Heart right ventricle (tissue), 16 donors: ENCODE results near the gene TAF5L. TPM values are rescaled to one million over a fixed set of nuclear protein-coding genes. Genes with fewer than 3 reads are reported as not detected.
A peak's percentile ranks its signal among the peaks of the same experiment; 100 is the strongest.
"Not testable (repeated sequence)": the region's sequence is repeated elsewhere in the genome, so short reads cannot be mapped to it uniquely, and the experiment has no call there.

Experiments
- ATAC-seq, 8 donors: fragments of 200-7000 bp; cut with Tn5 transposase; one replicate each; pipeline ENCODE4 v1.9.1; 2020; ENCODE audit warnings: mild to moderate bottlenecking in 8 of 8, moderate library complexity in 8 of 8, moderate number of reproducible peaks in 1 of 8
- DNase-seq, 2 donors: peaks; one replicate each; pipeline ENCODE4 v3.0.0-alpha.2; 2020
- H3K27ac ChIP-seq, 10 donors: fragments of 200-600 bp; sonication (generic) in 2 of 10; one replicate each; pipeline versions ENCODE4 v1.5.0 to v1.8.0; 2020 to 2022; ENCODE audit warnings: mild to moderate bottlenecking in 3 of 10
- H3K27me3 ChIP-seq, 7 donors: fragments of 200-600 bp; one replicate each; pipeline ENCODE4 v1.8.0; 2021 to 2022; ENCODE audit warnings: mild to moderate bottlenecking in 2 of 7
- H3K36me3 ChIP-seq, 9 donors: fragments of 200-600 bp; sonication (generic) in 1 of 9; one replicate each; pipeline versions ENCODE4 v1.5.0 to v1.8.0; 2020 to 2022; ENCODE audit warnings: mild to moderate bottlenecking in 2 of 9
- H3K4me1 ChIP-seq, 9 donors: fragments of 200-600 bp; sonication (generic) in 1 of 9; one replicate each; pipeline versions ENCODE4 v1.5.0 to v1.8.0; 2020 to 2022; ENCODE audit warnings: mild to moderate bottlenecking in 4 of 9
- H3K4me3 ChIP-seq, 10 donors: fragments of 200-600 bp; sonication (generic) in 2 of 10; one replicate each; pipeline versions ENCODE4 v1.5.0 to v1.8.0; 2020 to 2022; ENCODE audit warnings: mild to moderate bottlenecking in 7 of 10, moderate library complexity in 2 of 10
- H3K9me3 ChIP-seq, 11 donors: fragments of 200-600 bp in 10 of 11; sonication (generic) in 2 of 11; one replicate each; pipeline versions ENCODE4 v1.5.0 to v1.8.0; 2013 to 2022; ENCODE audit warnings: mild to moderate bottlenecking in 2 of 11, control low read depth in 1 of 11, moderate library complexity in 1 of 11
- WGBS, 2 donors: extraction: QIAGEN DNeasy Blood & Tissue Kit; methylation state at CpG; one replicate each; pipeline ENCODE4 v1.1.7; 2013; ENCODE audit warnings: inconsistent platforms in 1 of 2; 5-methylcytosine and 5-hydroxymethylcytosine counted together
- intact Hi-C, 10 donors: fragments of 100-400 bp; cut with DNase I; formaldehyde crosslinking; loops; one replicate each; pipeline versions ENCODE4 v1.11.1 to v1.14.2; 2022
- polyA plus RNA-seq, 2 donors: library from polyadenylated mRNA; stranded (reverse); fragments of 200-250 nt; gene quantifications; one replicate each; pipeline ENCODE4 v1.2.3, GENCODE V29; 2013
- total RNA-seq, 10 donors: library from RNA; stranded (reverse); fragmentation: NEBNext Ultra II Directional in 3 of 10; extraction: Animal tissue kit (Norgen Biotek cat#: 25700) in 3 of 10; gene quantifications; one replicate each; pipeline versions ENCODE4 v1.2.1 to v1.2.4, GENCODE V29; 2021 to 2023
- TF ChIP-seq, protein P1 (sequence below), 9 donors: fragments of 200-600 bp; sonication (generic) in 2 of 9; IDR thresholded peaks; one replicate each; pipeline versions ENCODE4 v1.5.0 to v1.8.0; 2021 to 2022; ENCODE audit warnings: antibody characterized with exemption in 9 of 9, mild to moderate bottlenecking in 5 of 9, moderate library complexity in 1 of 9
- donor health status: Arrhythmogenic right ventricular cardiomyopathy.
- donor health status: ischemic (EF 13 %, LVEDD 7.1; RV severe dilation, severe dysfunction).
- donor health status: healthy with polysubstance abuse.
- donor health status: DM: no; HTN: yes; CAD: no.
- donor health status: DM: no; HTN: no; CAD: no.
- donor health status: ischemic (EF 25% LVEDD 6.9; RV normal size, moderate dysfunction).
- donor health status: ischemic (EF 25% LVEDD 5.7; RV mildly dilated, moderate dysfunction).
- donor health status: healthy.
- donor health status: DM: yes; HTN: yes; CAD: no.
- donor health status: Ischemic cardiomyopathy.
- donor health status: ischemic (EF 35%, LVEDD 5.7; RV mildly dilated, moderate dysfunction).
- donor health status: nonischemic (EF 11% LVEDD 7.7; RV severe dilation, severe dysfunction).
- donor health status: DM: yes; HTN: yes; CAD: no.
- donor health status: PGD.
- donor health status: ischemic (EF 29% LVEDD 5.4; RV normal size, mild dysfunction).
- donor health status: nonischemic (EF 23%, LVEDD 6.1; RV moderate dilation, normal function).

The TAF5L gene
- total and polyA plus RNA-seq, 12 donors = 6.0 to 13.7 (median 10.9) TPM

DNA sequence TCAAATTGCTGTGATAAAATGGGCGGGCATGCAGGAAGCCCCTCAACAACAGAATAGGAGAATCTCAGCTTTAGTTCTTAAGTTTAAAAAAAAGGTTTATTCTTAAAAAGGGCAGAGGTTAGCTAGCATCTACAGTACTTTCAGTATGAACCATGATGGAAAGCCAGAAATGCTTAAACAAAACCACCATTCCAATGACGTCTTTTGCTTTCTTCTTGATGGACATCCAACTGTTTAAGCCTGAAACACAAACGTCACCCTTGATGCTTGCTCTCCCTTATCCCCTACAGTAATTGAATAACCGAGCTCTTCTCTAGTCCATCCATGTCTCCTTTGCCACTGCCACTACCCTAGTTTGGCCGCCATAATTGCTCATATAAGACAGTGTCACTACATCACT is 25.7 kb downstream of the TAF5L start:
- no peak for DNase-seq
- no peaks in the 10 kb centered on the region for H3K9me3 ChIP-seq
- H3K27me3 ChIP-seq = no peaks in the 10 kb centered on the region
- no peak overlapping the region for H3K4me3 ChIP-seq
- WGBS, 2 donors = 93 to 98% methylated on average over 5 of the region's 5 CpGs
- no peak overlapping the region for H3K27ac ChIP-seq
- intact Hi-C loops = no loop called here
- TF ChIP-seq, protein P1, sequence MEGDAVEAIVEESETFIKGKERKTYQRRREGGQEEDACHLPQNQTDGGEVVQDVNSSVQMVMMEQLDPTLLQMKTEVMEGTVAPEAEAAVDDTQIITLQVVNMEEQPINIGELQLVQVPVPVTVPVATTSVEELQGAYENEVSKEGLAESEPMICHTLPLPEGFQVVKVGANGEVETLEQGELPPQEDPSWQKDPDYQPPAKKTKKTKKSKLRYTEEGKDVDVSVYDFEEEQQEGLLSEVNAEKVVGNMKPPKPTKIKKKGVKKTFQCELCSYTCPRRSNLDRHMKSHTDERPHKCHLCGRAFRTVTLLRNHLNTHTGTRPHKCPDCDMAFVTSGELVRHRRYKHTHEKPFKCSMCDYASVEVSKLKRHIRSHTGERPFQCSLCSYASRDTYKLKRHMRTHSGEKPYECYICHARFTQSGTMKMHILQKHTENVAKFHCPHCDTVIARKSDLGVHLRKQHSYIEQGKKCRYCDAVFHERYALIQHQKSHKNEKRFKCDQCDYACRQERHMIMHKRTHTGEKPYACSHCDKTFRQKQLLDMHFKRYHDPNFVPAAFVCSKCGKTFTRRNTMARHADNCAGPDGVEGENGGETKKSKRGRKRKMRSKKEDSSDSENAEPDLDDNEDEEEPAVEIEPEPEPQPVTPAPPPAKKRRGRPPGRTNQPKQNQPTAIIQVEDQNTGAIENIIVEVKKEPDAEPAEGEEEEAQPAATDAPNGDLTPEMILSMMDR (IDR thresholded peaks at IDR 0.05) = no peak
- peaks cover 2 to 50% (median 35%) of the 10 kb centered on the region in 9 donors for H3K4me1 ChIP-seq
- H3K36me3 ChIP-seq = peaks cover 0 to 62% (median 8%) of the 10 kb centered on the region in 9 donors
- no peak for ATAC-seq

DNA sequence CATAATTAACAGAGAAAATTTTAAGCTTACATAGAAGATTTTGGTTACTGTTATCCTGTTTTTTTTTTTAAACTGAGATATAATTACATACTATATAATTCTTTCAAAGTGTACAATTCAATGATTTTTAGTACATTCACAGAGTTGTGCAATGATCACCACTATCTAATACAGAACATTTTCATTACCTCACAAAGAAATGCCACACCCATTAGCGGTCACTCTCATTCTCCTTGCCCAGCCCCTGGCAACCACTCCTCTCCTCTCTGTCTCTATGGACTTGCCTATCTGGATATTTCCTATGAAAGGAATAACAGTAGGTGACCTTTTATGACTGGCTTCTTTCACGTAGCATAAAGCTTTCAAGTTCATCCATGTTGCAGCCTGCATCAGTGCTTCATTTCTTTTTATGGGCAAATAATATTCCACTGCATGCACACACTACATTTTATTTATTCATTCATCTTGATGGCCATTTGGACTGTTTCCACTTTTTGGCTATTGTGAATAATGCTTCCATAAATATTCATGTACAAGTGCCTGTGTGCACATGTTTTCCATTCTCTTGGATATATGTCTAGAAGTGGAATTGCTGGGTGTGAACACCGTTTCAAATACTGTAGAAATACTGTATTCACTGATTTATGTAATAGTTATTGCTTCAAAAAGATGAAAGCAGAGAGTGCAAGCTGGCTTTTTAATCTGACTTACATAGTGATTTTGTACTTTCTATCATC is 26.5 kb downstream of the TAF5L start:
- DNase-seq = no peak

DNA sequence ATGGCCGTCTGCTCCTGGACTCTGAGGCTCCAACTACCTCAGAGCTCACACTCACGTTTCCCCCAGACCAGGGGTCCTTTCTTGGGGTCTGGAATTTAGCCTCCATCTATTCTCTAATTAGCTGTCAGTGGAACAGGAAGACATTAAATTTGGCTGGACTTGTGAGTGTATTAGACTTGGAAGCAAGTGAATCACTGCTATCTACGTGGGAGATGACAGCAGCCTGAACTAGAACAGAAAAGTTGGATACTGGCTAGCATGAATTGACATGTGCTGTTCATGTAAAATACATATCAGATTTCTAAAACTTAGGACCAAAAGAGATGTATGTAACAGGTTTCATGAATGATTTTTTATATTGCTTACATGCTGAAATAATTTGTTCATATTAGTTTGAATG is 28.0 kb downstream of the TAF5L start:
- Histone ChIP-seq H3K4me3 (peak overlapping the region in 1 of 10 donors; percentile 6), H3K9me3 (no peaks in the 10 kb centered on the region), H3K27me3 (no peaks in the 10 kb centered on the region), H3K27ac (peak overlapping the region; percentile 55 to 88 (median 81)), H3K36me3 (peaks cover 0 to 62% (median 20%) of the 10 kb centered on the region in 9 donors), H3K4me1 (peaks cover 2 to 50% (median 35%) of the 10 kb centered on the region in 9 donors)
- TF ChIP-seq, protein P1 (IDR thresholded peaks at IDR 0.05) = no peak
- intact Hi-C loops = loop anchor here in 2 of 10 donors (2.0 to 5.0 kb wide), 2 partner anchors 39 to 41 kb away; partner anchors contain the start of gene ABCB10 (in 2 of the 2)
- WGBS, 2 donors = 39 to 48% methylated on average over 3 of the region's 3 CpGs
- DNase-seq = no peak
- ATAC-seq = peak in 4 of 8 donors; percentile 16 to 52 (median 40)

More for the DNA sequence above, 26.5 kb downstream of the TAF5L start:
- no peaks in the 10 kb centered on the region for H3K27me3 ChIP-seq
- H3K36me3 ChIP-seq = peaks cover 0 to 62% (median 12%) of the 10 kb centered on the region in 9 donors
- ATAC-seq = peak in 1 of 8 donors; percentile 36
- peaks cover 2 to 50% (median 35%) of the 10 kb centered on the region in 9 donors for H3K4me1 ChIP-seq
- no peaks in the 10 kb centered on the region for H3K9me3 ChIP-seq
- no peak overlapping the region for H3K4me3 ChIP-seq
- intact Hi-C loops = loop anchor here in 1 of 10 donors (5.0 kb wide), 1 partner anchor 42 kb away; the partner anchor contains the start of gene ABCB10
- peak overlapping the region in 2 of 10 donors; percentile 82 to 88 for H3K27ac ChIP-seq
- TF ChIP-seq, protein P1 (IDR thresholded peaks at IDR 0.05) = no peak
- WGBS, 2 donors = 85 to 90% methylated on average over 3 of the region's 3 CpGs

DNA sequence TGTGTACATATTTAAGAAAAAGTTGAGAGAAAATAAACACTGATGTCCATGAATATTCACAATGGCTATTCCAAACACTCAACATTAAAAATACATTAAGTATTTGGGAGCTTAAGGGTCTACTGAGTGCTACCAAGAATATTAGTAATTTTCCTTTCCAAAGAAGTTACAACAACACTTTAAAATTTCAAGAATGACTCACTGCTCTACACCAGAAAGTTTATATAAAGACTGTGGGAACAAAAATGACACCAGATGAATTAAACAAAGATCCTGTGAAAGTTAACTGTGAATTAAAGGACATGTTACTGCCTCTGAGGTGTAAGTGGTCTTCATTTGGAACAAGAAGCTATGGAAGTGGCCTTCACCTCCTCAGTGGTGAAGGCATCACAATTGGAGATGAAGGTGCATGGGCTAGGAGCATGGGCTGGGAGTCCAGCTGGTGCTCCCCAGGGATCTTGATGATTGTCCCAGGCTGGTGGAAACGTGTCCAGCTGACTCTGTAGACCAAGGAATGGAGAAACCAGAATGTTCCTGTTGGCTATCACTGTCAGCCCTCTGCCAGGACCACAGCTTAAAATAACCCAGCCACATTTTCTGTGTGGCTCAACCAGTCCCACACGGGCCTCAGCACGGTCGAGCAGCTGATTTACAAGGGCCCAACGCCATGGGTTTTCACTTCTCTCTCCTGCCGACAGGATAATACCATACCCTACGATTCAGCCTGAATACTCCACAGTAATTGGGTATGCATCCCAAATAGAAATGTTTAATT is 28.8 kb downstream of the TAF5L start:
- Histone ChIP-seq H3K4me3 (peak overlapping the region in 1 of 10 donors; percentile 6), H3K9me3 (no peaks in the 10 kb centered on the region), H3K4me1 (peaks cover 2 to 50% (median 35%) of the 10 kb centered on the region in 9 donors), H3K27ac (peak overlapping the region; percentile 55 to 88 (median 81)), H3K36me3 (peaks cover 0 to 62% (median 25%) of the 10 kb centered on the region in 9 donors), H3K27me3 (no peaks in the 10 kb centered on the region)
- ATAC-seq (peak; percentile 85 to 96 (median 93)), DNase-seq (peak; percentile 47 to 72)
- TF ChIP-seq, protein P1 (IDR thresholded peaks at IDR 0.05) = peak in 2 of 9 donors; percentile 27 to 30
- 25 to 32% methylated on average over 7 of the region's 7 CpGs for WGBS, 2 donors
- intact Hi-C loops = loop anchor here in 2 of 10 donors (2.0 to 5.0 kb wide), 2 partner anchors 38 to 40 kb away; partner anchors contain the start of gene ABCB10 (in 2 of the 2)

DNA sequence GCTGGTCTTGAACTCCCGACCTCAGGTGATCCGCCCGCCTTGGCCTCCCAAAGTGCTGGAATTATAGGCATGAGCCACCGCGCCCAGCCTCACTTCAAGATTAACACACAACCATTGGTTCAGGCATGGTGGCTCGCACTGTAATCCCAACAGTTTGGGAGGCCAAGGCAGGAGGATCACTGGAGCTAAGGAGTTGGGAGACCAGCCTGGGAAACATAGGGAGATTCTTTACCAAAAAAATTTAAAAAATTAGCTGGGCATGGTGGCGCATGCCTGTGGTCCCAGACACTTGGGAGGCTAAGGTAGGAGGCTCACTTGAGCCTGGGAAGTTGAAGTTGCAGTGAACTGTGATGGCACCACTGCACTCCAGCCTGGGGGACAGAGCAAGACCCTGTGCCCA is 30.0 kb downstream of the TAF5L start:
- Histone ChIP-seq H3K27ac (peak overlapping the region in 8 of 10 donors; percentile 55 to 88 (median 82)), H3K4me1 (peaks cover 2 to 40% (median 35%) of the 10 kb centered on the region in 9 donors), H3K36me3 (peaks cover 0 to 58% (median 25%) of the 10 kb centered on the region in 9 donors)
- not testable (repeated sequence) for H3K27me3 ChIP-seq, DNase-seq, H3K9me3 ChIP-seq, ATAC-seq, H3K4me3 ChIP-seq
- intact Hi-C loops = loop anchor here in 2 of 10 donors (2.0 to 5.0 kb wide), 2 partner anchors 37 to 39 kb away; partner anchors contain the start of gene ABCB10 (in 2 of the 2)
- WGBS, 2 donors = 96 to 99% methylated on average over 7 of the region's 7 CpGs
